HCT116 (cell line): ENCODE results near the gene CRNN. TPM values are rescaled to one million over a fixed set of nuclear protein-coding genes. Genes with fewer than 3 reads are reported as not detected.

Experiments used
- ATAC-seq: fragments of 200-7000 bp; cut with Tn5 transposase; 2 replicates; pipeline ENCODE4 v1.9.1; 2020; ENCODE audit warnings: mild to moderate bottlenecking, moderate library complexity
- BruUV-seq: library from RNA; stranded (reverse); fragments of 400-500 nt; replicated peaks from 2 replicates; lab custom pipeline; 2021; lab: Mats Ljungman, UMichigan
- CTCF ChIA-PET: fragments of 300-600 bp; sonication (Branson Sonifier 250); formaldehyde crosslinking; loops from one replicate; lab custom pipeline; 2021; ENCODE audit warnings: antibody characterized with exemption; lab: Charles Lee
- POLR2A ChIA-PET: fragments of 300-600, 350-600 bp; sonication (Branson Sonifier 250); formaldehyde crosslinking; loops from one replicate; lab custom pipeline; 2021; ENCODE audit warnings: antibody characterized with exemption; lab: Charles Lee
- RAD21 ChIA-PET, 2 experiments: fragments of 300-600 bp; sonication (Branson Sonifier 250); formaldehyde crosslinking; loops; one replicate each; lab custom pipeline; 2023; ENCODE audit warnings: low total read pairs in 2 of 2; ENCODE audit not compliant: uncharacterized antibody in 2 of 2, unreplicated experiment in 2 of 2, low non-redundant PET in 1 of 2; lab: Charles Lee
- DNase-seq: peaks from one replicate; pipeline ENCODE4 v3.0.0-alpha.2; 2010; ENCODE audit warnings: low read depth, low spot score
- H2AFZ ChIP-seq: fragments of 200-600 bp; shearing (Covaris generic), sonication (generic); 2 replicates; pipeline ENCODE4 v1.6.1; 2017; ENCODE audit warnings: low read depth, mixed run types, mixed read lengths, antibody characterized with exemption, low read length; ENCODE audit not compliant: poor library complexity, severe bottlenecking
- H3K27ac ChIP-seq: 2 replicates; pipeline ENCODE4 v1.5.1; 2012; ENCODE audit warnings: low read depth, low read length
- H3K27me3 ChIP-seq: fragments of 200-600 bp; sonication (generic); 2 replicates; pipeline ENCODE4 v1.6.1; 2016; ENCODE audit warnings: mixed run types, low read length, mixed read lengths; ENCODE audit not compliant: insufficient read depth
- H3K36me3 ChIP-seq, 2 experiments: fragments of 200-500 bp in 1 of 2; fragments of 200-600 bp in 1 of 2; sonication (Bioruptor generic) in 1 of 2; sonication (generic) in 1 of 2; 2 replicates each; pipeline versions ENCODE4 v1.5.1 to v1.6.1; 2014 to 2016; ENCODE audit warnings: low read length in 2 of 2, inconsistent platforms in 1 of 2, mixed read lengths in 1 of 2, mixed run types in 1 of 2; ENCODE audit not compliant: insufficient read depth in 2 of 2, control insufficient read depth in 1 of 2
- H3K4me1 ChIP-seq, 2 experiments: fragments of 200-600 bp in 1 of 2; sonication (generic) in 1 of 2; 2 replicates each; pipeline versions ENCODE4 v1.5.1 to v1.6.1; 2012 to 2017; ENCODE audit warnings: low read length in 2 of 2, inconsistent platforms in 1 of 2, mild to moderate bottlenecking in 1 of 2, mixed read lengths in 1 of 2, mixed run types in 1 of 2, moderate library complexity in 1 of 2; ENCODE audit not compliant: insufficient read depth in 2 of 2, control insufficient read depth in 1 of 2
- H3K4me2 ChIP-seq: fragments of 200-600 bp; sonication (generic); 2 replicates; pipeline ENCODE4 v1.6.1; 2017; ENCODE audit warnings: mixed run types, low read length, mixed read lengths
- H3K4me3 ChIP-seq, 2 experiments: fragments of 200-600 bp in 1 of 2; sonication (generic) in 1 of 2; replicated peaks in 1 of 2; 2 replicates each; pipeline ENCODE4 v1.5.1; 2011 to 2016; ENCODE audit warnings: low read length in 2 of 2, control low read depth in 1 of 2, low read depth in 1 of 2, mild to moderate bottlenecking in 1 of 2, mixed read lengths in 1 of 2, mixed run types in 1 of 2
- H3K79me2 ChIP-seq: fragments of 200-600 bp; sonication (generic); 2 replicates; pipeline ENCODE4 v1.6.1; 2017; ENCODE audit warnings: mild to moderate bottlenecking, mixed run types, low read length, moderate library complexity, mixed read lengths; ENCODE audit not compliant: insufficient read depth
- H3K9ac ChIP-seq: fragments of 200-600 bp; sonication (generic); 2 replicates; pipeline ENCODE4 v1.6.1; 2016; ENCODE audit warnings: low read length, mixed read lengths
- H3K9me2 ChIP-seq: fragments of 200-600 bp; sonication (generic), shearing (Covaris generic); 2 replicates; pipeline ENCODE4 v1.6.1; 2017; ENCODE audit warnings: mixed run types, mild to moderate bottlenecking, moderate library complexity; ENCODE audit not compliant: insufficient read depth
- H3K9me3 ChIP-seq, 2 experiments: fragments of 200-500 bp in 1 of 2; fragments of 200-600 bp in 1 of 2; sonication (Bioruptor generic) in 1 of 2; sonication (generic) in 1 of 2; 2 replicates each; pipeline ENCODE4 v1.6.1; 2014 to 2017; ENCODE audit warnings: low read length in 2 of 2, mixed read lengths in 2 of 2, inconsistent platforms in 1 of 2, low read depth in 1 of 2, mild to moderate bottlenecking in 1 of 2, mixed run types in 1 of 2, moderate library complexity in 1 of 2; ENCODE audit not compliant: control insufficient read depth in 1 of 2, insufficient read depth in 1 of 2
- H4K20me1 ChIP-seq: fragments of 200-600 bp; sonication (generic), shearing (Covaris generic); 2 replicates; pipeline ENCODE4 v1.6.1; 2017; ENCODE audit warnings: mixed run types, mild to moderate bottlenecking, moderate library complexity; ENCODE audit not compliant: insufficient read depth
- CBX3 ChIP-seq: IDR thresholded peaks from 2 replicates; pipeline ENCODE4 v1.6.1; 2012; ENCODE audit warnings: low read depth
- CTCF ChIP-seq, 3 experiments: fragments of 200-600 bp in 1 of 3; sonication (generic) in 1 of 3; IDR thresholded peaks in 2 of 3; conservative IDR thresholded peaks in 1 of 3; 2 replicates each; pipeline ENCODE4 v1.5.1; 2012 to 2017; ENCODE audit warnings: low read depth in 2 of 3, low read length in 2 of 3, antibody characterized with exemption in 1 of 3, borderline replicate concordance in 1 of 3, control low read depth in 1 of 3, mild to moderate bottlenecking in 1 of 3, mixed read lengths in 1 of 3, mixed run types in 1 of 3, moderate library complexity in 1 of 3; ENCODE audit not compliant: insufficient read depth in 1 of 3
- EGR1 ChIP-seq: IDR thresholded peaks from 2 replicates; pipeline ENCODE4 v1.6.1; 2012; ENCODE audit warnings: low read depth
- ELF1 ChIP-seq: IDR thresholded peaks from 2 replicates; pipeline ENCODE4 v1.6.1; 2012; ENCODE audit warnings: low read depth, borderline replicate concordance
- EZH2phosphoT487 ChIP-seq: fragments of 200-600 bp; IDR thresholded peaks from 2 replicates; pipeline ENCODE4 v1.6.1; 2018; ENCODE audit warnings: antibody characterized with exemption, borderline replicate concordance
- JUND ChIP-seq: IDR thresholded peaks from 2 replicates; pipeline ENCODE4 v1.6.1; 2012
- MAX ChIP-seq: IDR thresholded peaks from 2 replicates; pipeline ENCODE4 v1.6.1; 2012
- POLR2A ChIP-seq: IDR thresholded peaks from 2 replicates; pipeline ENCODE4 v1.7.0; 2011; ENCODE audit warnings: borderline replicate concordance; ENCODE audit not compliant: insufficient read depth, insufficient read length; ENCODE audit errors: extremely low read depth
- POLR2AphosphoS5 ChIP-seq: IDR thresholded peaks from 2 replicates; pipeline ENCODE4 v1.6.1; 2011; ENCODE audit warnings: mild to moderate bottlenecking, low read depth, low read length, moderate library complexity
- RAD21 ChIP-seq: IDR thresholded peaks from 2 replicates; pipeline ENCODE4 v1.6.1; 2012; ENCODE audit warnings: low read depth, mild to moderate bottlenecking
- REST ChIP-seq: IDR thresholded peaks from 2 replicates; pipeline ENCODE4 v1.6.1; 2012; ENCODE audit warnings: low read depth
- SIN3A ChIP-seq: IDR thresholded peaks from 2 replicates; pipeline ENCODE4 v1.6.1; 2012; ENCODE audit warnings: low read depth
- SRF ChIP-seq: IDR thresholded peaks from 2 replicates; pipeline ENCODE4 v1.6.1; 2012; ENCODE audit warnings: low read depth
- ZBTB33 ChIP-seq: IDR thresholded peaks from 2 replicates; pipeline ENCODE4 v1.6.1; 2011; ENCODE audit warnings: mild to moderate bottlenecking, low read length, moderate library complexity; ENCODE audit not compliant: insufficient replicate concordance; ENCODE audit errors: extremely low read depth
- ZNF274 ChIP-seq: fragments of 200-500 bp; sonication (Bioruptor generic); IDR thresholded peaks from 2 replicates; pipeline ENCODE4 v1.6.1; 2014; ENCODE audit warnings: mild to moderate bottlenecking, low read depth, low read length, inconsistent platforms
- intact Hi-C: fragments of 100-400 bp; cut with micrococcal nuclease; formaldehyde crosslinking; loops from 2 replicates; pipeline ENCODE4 v1.10.0; 2022
- total RNA-seq: library from RNA; stranded (reverse); gene quantifications from one replicate; pipeline ENCODE4 v1.2.1, GENCODE V29; 2021; ENCODE audit not compliant: unreplicated experiment

Gene CRNN
- total RNA-seq, 1 experiment from 2014 or later: not detected

- ATAC-seq (no peak), DNase-seq (no peak)
- ChIA-PET RAD21 (no interaction called here), POLR2A (no interaction called here), CTCF (no interaction called here)
- peaks cover 49% of the 10 kb centered on the region for H3K27me3 ChIP-seq
- TF ChIP-seq JUND (no peak), RAD21 (no peak), MAX (no peak), EGR1 (no peak), POLR2AphosphoS5 (no peak), ELF1 (no peak), CTCF (IDR thresholded peaks at IDR 0.05 in 2 of 3, conservative IDR thresholded peaks at IDR 0.05 in 1 of 3; ENCODE audit: borderline replicate concordance in 1 of 3, insufficient read depth in 1 of 3, low read depth in 2 of 3, low read length in 2 of 3) (no peak), SIN3A (no peak), REST (no peak), ZNF274 (no peak), SRF (no peak), EZH2phosphoT487 (no peak), CBX3 (no peak), ZBTB33 (no peak), POLR2A (no peak)
- H3K79me2 ChIP-seq: no peaks in the 10 kb centered on the region
- no peak overlapping the region for H2AFZ ChIP-seq
- H3K36me3 ChIP-seq: no peaks in the 10 kb centered on the region
- H3K4me3 ChIP-seq: no peak overlapping the region
- H3K27ac ChIP-seq: no peak overlapping the region
- no peak overlapping the region for H3K9ac ChIP-seq
- BruUV-seq: no TSS peak
- intact Hi-C loops: no loop called here
- no peaks in the 10 kb centered on the region for H3K9me2 ChIP-seq
- no peaks in the 10 kb centered on the region for H4K20me1 ChIP-seq
- H3K4me2 ChIP-seq: no peak overlapping the region
- H3K4me1 ChIP-seq: no peaks in the 10 kb centered on the region
- H3K9me3 ChIP-seq: no peaks in the 10 kb centered on the region
Observed at GRCh38 chr1:152386940-152387339, 27.1 kb downstream of the CRNN start.
